Fibroblast of lung (primary cell): ENCODE data around the gene GLIS1.

Experiments used
- EZH2 ChIP-seq: IDR thresholded peaks from 2 replicates; pipeline ENCODE4 v1.5.1; 2012; ENCODE audit warnings: low read length, control low read depth, mild to moderate bottlenecking; ENCODE audit errors: missing control alignments
- TF ChIP-seq, protein P1 (sequence below), 2 donors: IDR thresholded peaks in 1 of 2; conservative IDR thresholded peaks in 1 of 2; 1 replicate in 1 of 2; 2 replicates in 1 of 2; pipeline ENCODE4 v1.5.1; 2011 to 2012; ENCODE audit warnings: low read length in 2 of 2, control low read depth in 1 of 2, inconsistent platforms in 1 of 2, low read depth in 1 of 2, mild to moderate bottlenecking in 1 of 2

- TF ChIP-seq EZH2: no peak
- TF ChIP-seq, protein P1, sequence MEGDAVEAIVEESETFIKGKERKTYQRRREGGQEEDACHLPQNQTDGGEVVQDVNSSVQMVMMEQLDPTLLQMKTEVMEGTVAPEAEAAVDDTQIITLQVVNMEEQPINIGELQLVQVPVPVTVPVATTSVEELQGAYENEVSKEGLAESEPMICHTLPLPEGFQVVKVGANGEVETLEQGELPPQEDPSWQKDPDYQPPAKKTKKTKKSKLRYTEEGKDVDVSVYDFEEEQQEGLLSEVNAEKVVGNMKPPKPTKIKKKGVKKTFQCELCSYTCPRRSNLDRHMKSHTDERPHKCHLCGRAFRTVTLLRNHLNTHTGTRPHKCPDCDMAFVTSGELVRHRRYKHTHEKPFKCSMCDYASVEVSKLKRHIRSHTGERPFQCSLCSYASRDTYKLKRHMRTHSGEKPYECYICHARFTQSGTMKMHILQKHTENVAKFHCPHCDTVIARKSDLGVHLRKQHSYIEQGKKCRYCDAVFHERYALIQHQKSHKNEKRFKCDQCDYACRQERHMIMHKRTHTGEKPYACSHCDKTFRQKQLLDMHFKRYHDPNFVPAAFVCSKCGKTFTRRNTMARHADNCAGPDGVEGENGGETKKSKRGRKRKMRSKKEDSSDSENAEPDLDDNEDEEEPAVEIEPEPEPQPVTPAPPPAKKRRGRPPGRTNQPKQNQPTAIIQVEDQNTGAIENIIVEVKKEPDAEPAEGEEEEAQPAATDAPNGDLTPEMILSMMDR (conservative IDR thresholded peaks at IDR 0.05 in 1 of 2, IDR thresholded peaks at IDR 0.05 in 1 of 2; ENCODE audit: low read depth in 1 of 2, low read length in 2 of 2): no peak
Measured at GRCh38 chr1:53634571-53634979, 104.4 kb downstream of the GLIS1 start.
